ENCODE results near the gene HERC2. TPM values are rescaled to one million over a fixed set of nuclear protein-coding genes. Genes with fewer than 3 reads are reported as not detected.
"Not testable (repeated sequence)": the region's sequence is repeated elsewhere in the genome, so short reads cannot be mapped to it uniquely, and the experiment has no call there.

Gene HERC2
- total RNA-seq, 4 donors from 2014 or later: 59.3 to 88.1 (median 71.0) TPM

DNA sequence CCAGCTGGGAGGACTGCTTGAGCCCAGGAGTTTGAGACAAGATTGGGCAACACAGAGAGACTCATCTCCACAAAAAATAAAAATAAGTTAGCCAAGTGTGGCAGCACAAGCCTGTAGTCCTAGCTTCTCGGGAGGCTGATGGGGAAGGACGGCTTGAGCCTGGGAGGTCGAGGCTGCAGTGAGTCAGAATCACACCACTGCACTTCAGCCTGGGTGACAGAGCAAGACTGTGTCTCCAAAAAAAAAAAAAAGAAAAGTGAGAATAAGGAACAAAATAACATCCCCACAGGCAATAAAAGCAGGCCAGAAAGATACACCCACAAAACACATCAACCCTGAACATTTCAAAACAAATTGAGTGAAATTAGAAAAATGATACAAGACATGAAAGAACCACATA, 174.2 kb downstream of the HERC2 start:
- peaks cover 16 to 17% of the 10 kb centered on the region in 2 donors for H3K36me3 ChIP-seq
- DNase-seq: no peak
- TF ChIP-seq POLR2A (IDR thresholded peaks at IDR 0.05): no peak
- TF ChIP-seq, protein P1, sequence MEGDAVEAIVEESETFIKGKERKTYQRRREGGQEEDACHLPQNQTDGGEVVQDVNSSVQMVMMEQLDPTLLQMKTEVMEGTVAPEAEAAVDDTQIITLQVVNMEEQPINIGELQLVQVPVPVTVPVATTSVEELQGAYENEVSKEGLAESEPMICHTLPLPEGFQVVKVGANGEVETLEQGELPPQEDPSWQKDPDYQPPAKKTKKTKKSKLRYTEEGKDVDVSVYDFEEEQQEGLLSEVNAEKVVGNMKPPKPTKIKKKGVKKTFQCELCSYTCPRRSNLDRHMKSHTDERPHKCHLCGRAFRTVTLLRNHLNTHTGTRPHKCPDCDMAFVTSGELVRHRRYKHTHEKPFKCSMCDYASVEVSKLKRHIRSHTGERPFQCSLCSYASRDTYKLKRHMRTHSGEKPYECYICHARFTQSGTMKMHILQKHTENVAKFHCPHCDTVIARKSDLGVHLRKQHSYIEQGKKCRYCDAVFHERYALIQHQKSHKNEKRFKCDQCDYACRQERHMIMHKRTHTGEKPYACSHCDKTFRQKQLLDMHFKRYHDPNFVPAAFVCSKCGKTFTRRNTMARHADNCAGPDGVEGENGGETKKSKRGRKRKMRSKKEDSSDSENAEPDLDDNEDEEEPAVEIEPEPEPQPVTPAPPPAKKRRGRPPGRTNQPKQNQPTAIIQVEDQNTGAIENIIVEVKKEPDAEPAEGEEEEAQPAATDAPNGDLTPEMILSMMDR (IDR thresholded peaks at IDR 0.05): no peak
- H3K4me1 ChIP-seq: no peaks in the 10 kb centered on the region
- no peaks in the 10 kb centered on the region for H3K27me3 ChIP-seq
- 91 to 94% methylated on average over 3 of the region's 3 CpGs for WGBS, 2 donors
- H3K27ac ChIP-seq: no peak overlapping the region
- no peaks in the 10 kb centered on the region for H3K9me3 ChIP-seq
- intact Hi-C loops (cut with DNase I): no loop called here
- H3K4me3 ChIP-seq (replicated peaks in 1 of 3): no peak overlapping the region

DNA sequence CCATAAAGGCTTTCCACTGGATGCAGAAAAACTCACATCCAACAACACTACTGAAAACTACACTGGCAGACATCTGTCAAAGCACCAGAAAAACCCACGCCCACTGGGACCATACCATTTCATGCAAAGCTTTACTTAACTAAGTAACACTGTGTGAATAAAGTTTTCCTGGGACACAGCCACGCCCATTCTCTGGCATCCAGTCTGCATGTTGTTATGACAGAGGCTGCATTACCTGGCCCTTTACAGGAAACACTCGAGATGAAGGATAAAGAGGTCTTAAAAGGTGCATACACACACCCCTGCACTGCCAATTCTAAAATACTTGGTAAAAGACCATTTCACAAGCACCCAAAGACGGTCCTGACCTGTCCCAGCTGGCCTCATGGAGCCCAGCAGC, 176.6 kb downstream of the HERC2 start:
- H3K27me3 ChIP-seq; H3K27ac ChIP-seq; H3K4me3 ChIP-seq (replicated peaks in 1 of 3); intact Hi-C loops (cut with DNase I); H3K4me1 ChIP-seq; H3K9me3 ChIP-seq; DNase-seq: not testable (repeated sequence)
- 74 to 81% methylated on average over 4 of the region's 4 CpGs for WGBS, 2 donors
- peaks cover 24 to 32% of the 10 kb centered on the region in 2 donors for H3K36me3 ChIP-seq

DNA sequence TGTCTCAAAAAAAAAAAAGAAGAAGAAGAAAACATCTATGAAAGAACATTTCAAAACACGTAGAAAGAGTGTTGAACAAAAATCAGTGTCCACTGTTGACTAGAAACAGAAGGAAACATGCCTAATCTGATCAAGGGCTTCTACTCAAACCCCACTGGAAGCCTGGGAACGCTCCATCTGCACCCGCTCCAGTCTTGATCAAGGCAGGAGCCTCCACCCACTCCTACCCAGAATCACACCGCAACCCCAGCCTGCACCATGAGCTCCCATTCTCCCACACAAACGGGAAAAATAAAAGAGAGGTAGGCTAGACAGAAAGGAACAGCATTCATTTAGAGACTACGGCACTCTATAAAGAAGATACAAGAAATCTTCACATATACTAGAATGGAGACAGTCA, 181.9 kb downstream of the HERC2 start:
- WGBS, 2 donors: 97 to 98% methylated on average over 6 of the region's 6 CpGs
- intact Hi-C loops (cut with DNase I): no loop called here
- H3K4me3 ChIP-seq (replicated peaks in 1 of 3): no peak overlapping the region
- peaks cover 27 to 38% of the 10 kb centered on the region in 2 donors for H3K36me3 ChIP-seq
- no peak for TF ChIP-seq POLR2A (IDR thresholded peaks at IDR 0.05)
- TF ChIP-seq, protein P1 (IDR thresholded peaks at IDR 0.05): no peak
- H3K27ac ChIP-seq: no peak overlapping the region
- H3K27me3 ChIP-seq: no peaks in the 10 kb centered on the region
- no peak for DNase-seq
- no peaks in the 10 kb centered on the region for H3K9me3 ChIP-seq
- H3K4me1 ChIP-seq: no peaks in the 10 kb centered on the region

DNA sequence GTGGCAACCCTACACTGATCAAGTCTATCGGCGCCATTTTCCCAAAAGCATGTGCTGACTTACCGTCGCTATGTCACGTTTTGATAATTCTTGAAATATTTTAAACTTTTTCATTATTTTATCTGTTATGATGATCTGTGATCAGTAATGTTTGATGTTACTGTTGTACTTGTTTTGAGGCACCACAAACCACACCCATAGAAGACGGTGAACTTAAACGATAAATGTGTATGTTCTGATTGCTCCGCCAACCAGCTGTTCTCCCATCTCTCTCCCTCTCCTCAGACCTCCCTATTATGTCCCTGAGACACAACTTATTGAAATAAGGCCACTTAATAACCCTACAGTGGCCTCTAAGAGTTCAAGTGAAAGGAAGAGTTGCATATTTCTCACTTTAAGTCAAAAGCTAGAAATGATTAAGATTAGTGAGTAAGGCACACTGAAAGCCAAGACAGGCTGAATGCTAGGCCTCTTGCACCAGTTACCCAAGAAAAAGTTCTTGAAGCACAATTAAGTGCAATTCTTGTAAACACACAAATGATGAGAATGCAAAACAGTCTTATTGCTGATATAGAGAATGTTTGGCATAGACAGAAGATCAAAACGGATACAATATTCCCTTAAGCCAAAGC, 184.5 kb downstream of the HERC2 start:
- intact Hi-C loops (cut with DNase I); H3K4me3 ChIP-seq (replicated peaks in 1 of 3); H3K9me3 ChIP-seq; H3K27ac ChIP-seq; H3K27me3 ChIP-seq; DNase-seq; H3K4me1 ChIP-seq: not testable (repeated sequence)
- H3K36me3 ChIP-seq: peaks cover 11 to 25% of the 10 kb centered on the region in 2 donors
- 84 to 86% methylated on average over 9 of the region's 9 CpGs for WGBS, 2 donors

DNA sequence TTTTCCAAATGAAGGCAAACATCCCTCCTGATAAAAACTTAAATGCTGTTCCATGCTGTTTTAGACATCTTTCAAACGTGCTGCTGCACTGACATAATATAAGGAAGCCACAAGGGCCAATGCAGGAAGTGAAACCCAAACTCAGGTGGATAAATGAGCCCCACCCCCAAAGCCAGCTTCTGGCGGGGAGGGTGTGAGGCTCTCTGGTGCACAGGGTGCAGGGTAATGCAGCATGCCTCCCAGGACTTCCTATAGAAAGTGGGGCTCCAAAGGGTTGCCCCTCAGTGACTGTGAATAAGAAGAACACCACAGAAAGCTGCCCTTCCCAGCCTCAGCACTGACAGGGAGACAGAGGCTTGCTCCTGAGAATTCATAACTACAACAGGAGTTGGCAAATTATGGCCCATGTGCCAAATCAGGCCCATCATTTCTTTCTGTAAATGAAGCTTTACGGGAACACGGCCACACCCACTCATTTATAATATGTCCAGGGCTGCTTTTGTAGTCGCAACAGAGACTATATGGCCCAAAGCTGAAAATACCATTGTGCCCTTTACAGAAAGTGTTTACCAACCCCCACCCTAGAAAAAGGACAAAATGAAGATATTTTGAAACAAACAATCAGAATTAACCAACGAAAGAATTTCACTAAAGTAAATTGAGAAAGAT, 185.6 kb downstream of the HERC2 start:
- intact Hi-C loops (cut with DNase I); H3K9me3 ChIP-seq; DNase-seq; H3K4me3 ChIP-seq (replicated peaks in 1 of 3); H3K27me3 ChIP-seq; H3K4me1 ChIP-seq; H3K27ac ChIP-seq: not testable (repeated sequence)
- H3K36me3 ChIP-seq: peaks cover 18 to 28% of the 10 kb centered on the region in 2 donors
- 81 to 88% methylated on average over 6 of the region's 6 CpGs for WGBS, 2 donors

DNA sequence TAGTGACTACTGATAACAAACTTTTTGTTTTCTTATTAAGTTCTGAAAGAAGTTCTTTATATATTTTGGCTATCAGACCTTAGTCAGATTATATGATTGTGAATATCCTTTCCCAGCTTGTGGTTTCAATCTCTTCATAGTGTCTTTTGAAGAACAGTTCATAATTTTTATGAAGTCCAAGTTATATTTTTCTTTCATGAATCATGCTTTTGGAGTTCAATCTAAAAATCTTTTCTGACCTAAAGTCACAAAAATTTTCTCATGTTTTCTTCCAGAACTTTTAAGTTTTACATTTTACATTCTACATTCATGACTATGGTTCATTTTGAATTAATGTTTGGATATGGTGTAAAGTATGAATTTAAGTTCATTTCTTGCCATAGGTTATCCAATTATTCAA, 188.7 kb downstream of the HERC2 start:
- intact Hi-C loops (cut with DNase I): no loop called here
- no peak for TF ChIP-seq POLR2A (IDR thresholded peaks at IDR 0.05)
- TF ChIP-seq, protein P1 (IDR thresholded peaks at IDR 0.05): no peak
- peaks cover 19 to 22% of the 10 kb centered on the region in 2 donors for H3K36me3 ChIP-seq
- no peaks in the 10 kb centered on the region for H3K9me3 ChIP-seq
- DNase-seq: no peak
- H3K4me1 ChIP-seq: no peaks in the 10 kb centered on the region
- no peak overlapping the region for H3K27ac ChIP-seq
- H3K27me3 ChIP-seq: no peaks in the 10 kb centered on the region
- no peak overlapping the region for H3K4me3 ChIP-seq (replicated peaks in 1 of 3)
